ENCODE measurements around the gene SLC30A1.
A peak's percentile ranks its signal among the peaks of the same experiment; 100 is the strongest.
"Not testable (repeated sequence)": the region's sequence is repeated elsewhere in the genome, so short reads cannot be mapped to it uniquely, and the experiment has no call there.

Gene SLC30A1

DNA sequence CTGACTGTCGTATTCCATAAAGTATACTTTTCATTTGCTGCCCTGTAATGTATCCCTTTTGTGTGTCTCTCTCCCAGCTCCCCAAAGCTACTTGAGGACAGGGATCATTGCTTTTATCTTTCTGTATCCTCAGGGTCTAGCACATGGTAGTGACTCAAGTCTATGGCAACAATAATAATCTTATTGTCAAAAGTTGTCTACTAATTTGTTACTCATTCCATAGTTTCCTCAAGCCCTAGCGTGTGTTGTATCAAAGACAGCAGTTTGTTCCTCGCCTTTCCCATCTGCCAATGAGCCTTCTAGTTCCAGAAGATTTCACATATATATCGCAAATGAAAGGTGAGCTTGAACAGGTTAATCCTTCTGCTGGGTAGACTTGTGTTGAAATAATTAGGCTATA, 9.8 kb upstream of the SLC30A1 start:
- DNase-seq (ENCODE audit: low read depth in 2 of 3, low spot score in 2 of 3), result no peak

DNA sequence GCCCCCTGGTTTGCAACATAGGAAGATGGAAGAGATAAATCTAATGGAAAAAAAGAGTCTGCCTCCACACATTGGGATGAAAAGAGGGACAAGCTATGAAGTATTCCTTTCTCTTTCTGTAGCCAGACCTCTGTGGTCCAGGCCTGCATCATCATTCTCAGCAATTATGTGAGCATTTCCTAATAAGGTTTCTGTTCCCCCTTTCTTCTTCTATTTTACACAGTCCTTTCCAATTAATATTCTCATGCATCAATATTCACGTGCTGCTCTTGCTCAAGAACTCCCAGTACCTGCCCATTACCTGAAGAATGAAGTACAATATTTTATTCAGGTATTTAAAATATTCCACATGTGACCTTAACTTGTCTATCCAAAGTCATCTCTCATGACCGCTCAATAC, 8.2 kb upstream of the SLC30A1 start:
- DNase-seq (ENCODE audit: low read depth in 2 of 3, low spot score in 2 of 3), result no peak

DNA sequence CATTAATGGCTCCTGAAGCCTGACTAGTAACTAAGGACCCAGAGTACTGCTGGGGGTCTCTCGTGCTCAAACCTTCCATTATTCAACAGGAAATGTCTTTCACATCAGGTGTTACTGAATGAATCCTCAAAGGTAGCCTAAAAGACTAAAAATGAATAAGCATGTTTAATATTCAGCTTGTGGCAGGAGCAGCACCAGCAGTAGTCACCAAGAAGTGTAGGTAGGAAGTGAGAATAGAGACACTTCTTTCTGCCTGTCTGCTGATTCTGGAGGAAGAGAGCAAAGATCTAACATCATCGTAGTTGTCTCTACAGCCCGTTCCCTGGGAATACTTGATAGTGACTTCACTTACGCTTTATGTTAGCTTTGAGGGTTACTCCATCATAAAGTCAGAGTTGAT, 7.6 kb upstream of the SLC30A1 start:
- no peak for DNase-seq (ENCODE audit: low read depth in 2 of 3, low spot score in 2 of 3)

DNA sequence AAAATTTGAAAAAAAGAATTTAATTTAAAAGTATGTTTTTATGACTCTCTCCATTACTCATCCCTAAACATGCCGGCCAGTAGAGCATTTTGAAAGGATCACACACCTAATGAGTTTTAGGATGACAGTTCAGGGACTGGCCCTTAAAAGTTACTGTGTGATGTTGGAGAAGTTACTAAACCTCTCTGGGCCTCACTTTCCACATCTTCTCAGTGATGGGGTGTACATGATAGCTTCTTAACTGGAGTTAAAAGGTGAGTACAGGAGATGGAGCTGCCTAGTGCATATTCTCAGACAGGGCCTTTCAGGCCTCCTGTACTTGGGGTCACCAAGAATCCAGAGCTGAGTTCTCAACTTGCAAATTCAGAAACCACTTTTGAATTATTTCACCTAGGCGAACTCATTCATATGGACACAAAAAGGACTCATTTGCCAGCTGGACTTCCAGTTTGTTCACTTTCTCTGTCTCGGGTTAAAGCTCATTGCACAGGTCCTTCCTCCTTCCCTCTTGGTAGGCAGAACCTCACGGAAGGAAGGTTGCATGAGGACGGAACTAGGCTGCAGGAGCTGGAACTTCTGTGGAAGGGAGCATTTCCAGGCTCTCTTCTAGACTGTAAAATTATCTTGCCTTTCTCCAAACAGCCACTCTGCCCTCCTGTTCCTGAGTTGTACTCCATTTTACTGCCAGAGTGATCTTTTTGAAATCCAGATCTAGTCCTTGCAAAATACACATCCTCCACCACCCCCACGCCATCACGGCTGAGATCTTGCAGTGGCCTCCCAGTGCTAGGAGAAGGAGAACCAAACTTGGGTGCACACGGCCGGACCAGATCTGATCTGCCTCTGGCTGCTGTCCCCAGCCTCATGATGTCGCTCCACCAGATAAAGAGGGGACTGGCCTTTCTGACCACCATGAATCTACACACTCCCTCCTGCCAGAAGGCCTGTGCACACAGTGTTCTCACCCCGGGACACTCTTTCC, 4.3 kb upstream of the SLC30A1 start:
- no peak for DNase-seq (ENCODE audit: low read depth in 2 of 3, low spot score in 2 of 3)

DNA sequence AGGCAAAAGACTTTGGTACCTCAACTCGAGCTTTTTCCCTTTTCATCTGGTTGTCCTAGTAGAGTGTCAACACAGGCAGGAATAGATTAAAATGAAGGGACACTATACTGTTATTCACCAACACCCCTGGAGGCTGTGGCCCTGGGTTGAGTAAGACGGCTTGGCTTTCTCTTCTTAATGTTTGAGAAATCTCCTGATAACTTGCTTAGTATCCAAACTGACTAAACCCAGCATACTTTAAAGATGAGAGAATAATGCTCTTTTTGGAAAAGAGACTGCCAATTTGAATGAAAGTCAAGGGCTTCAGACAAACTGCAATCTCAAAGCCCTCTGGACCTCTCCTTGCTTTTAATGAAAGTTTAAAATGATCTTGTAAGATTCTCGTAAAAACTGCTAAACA, 2.6 kb upstream of the SLC30A1 start:
- DNase-seq (ENCODE audit: low read depth in 2 of 3, low spot score in 2 of 3), result no peak

DNA sequence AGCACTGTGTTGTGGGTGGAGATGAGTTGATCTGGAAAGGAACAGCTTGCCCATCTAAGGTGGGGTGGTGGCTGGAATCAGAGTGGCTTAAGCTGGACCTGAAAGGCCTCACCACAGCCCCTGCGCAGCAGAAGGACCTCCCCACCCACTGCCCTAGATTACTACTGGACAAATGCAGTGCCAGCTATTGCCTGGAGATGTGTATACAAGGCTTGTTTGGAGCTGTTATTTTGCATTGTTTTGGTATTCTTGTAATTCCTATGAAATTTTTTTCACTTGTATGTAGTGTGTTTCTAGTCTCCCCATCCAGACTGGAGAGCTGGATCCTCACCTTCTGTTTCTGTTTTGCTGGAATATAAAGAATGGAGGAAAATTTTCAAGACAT, 1.3 kb upstream of the SLC30A1 start:
- DNase-seq (ENCODE audit: low read depth in 2 of 3, low spot score in 2 of 3), result no peak

DNA sequence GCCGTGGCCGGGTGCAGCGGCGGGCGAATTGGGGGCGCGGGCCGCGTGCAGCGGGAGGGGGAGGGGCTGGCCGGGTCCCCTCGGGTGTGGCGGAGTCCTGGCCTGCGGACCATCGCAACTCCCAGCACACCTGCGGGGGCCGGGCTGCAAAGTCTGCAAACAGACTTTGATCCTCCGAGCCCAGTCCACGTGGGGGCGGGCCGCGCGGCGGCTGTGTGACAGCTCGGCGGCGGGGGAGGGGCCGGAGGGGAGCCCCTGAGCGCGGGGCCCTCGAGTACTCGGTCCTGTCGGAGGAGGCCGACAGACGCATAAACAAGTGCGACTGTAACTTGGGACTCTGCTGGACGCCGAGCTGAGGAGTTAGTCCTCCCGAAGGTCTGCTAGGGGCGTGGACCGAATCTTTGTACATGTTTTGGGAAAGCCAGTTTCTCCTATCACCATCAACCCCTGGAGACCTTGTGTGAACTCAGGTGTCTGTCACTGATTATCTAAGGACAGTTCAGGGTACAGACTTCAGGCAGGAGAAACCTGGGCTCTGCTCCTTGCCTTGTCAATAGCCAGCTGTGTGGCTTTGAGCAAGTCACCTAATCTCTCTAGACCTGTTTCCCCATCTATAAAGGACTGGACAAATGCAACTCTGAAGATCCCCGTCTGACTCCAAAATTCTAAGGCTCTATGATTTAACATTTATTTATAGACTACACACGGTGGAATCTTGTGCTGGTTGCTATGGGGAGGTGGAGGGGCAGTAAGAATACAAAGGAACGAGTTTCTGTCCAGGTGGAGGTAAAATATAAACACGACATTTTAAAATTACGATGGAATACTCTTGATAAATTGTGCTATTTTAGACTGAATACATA, 710 bp upstream of the SLC30A1 start:
- peak in 1 of 3 experiments; percentile 37 for DNase-seq (ENCODE audit: low read depth in 2 of 3, low spot score in 2 of 3)

DNA sequence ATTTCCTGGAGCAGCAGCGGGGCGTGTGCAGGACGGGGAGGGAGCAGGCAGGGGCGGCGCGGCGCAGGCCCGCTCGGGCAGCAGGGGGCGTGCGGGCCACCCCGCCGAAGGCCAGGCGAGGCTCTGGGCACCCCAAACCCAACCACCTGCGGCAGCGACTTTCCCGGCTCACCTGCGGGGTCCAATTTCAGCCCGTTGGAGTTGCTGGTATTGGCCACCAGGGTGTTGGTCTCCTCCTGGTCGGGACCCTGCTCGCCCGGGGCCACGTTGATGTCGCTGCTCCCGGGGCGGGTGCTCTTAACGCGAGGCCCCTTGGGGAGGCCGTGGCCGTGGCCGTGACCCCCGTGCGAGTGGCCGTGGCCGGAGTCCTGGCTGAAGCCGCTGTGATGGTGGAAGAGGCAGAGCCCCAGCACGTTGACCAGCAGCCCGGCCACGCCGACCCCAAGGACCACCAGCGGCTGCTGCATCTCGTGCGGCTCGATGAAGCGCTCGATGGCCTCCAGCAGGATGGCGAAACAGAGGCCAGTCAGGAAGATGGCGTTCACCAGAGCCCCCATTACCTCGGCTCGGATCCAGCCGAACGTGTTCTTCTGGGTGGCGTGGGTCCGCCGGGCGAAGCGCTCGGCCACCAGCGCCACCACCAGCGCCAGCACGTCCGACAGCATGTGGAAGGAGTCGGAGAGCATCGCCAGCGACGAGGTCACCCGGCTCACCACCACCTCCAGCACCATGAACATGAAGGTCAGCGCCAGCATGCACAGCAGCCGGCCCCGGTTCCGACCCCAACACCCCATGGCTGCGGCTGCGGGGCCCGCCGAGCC, 932 bp downstream of the SLC30A1 start:
- DNase-seq (ENCODE audit: low read depth in 2 of 3, low spot score in 2 of 3), result peak; percentile 39 to 52 (median 46)

DNA sequence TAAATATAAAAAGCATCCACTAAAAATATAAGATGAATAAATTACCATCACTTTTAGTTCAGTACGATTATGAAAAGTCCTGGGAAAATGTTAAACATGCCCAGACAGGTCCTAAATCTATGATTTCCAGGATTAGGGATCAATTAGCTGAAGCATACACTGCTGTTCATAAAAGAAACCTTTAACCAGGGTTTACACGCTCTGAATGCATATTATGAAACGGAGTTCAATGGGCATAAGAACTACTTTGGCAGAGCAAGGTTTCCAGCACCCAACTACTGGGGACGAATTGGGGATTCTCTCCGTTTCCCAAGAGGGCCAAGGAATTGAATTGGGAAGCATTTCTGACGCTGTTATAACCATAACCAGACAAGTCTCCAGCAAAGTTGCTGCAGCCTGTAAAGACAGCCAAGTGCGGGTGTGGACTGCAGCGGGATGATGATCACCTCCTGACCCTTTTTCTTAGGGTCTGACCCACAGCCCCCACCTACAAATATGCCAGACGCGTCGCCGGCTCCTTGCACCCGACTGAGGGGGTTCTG, 1.6 kb downstream of the SLC30A1 start:
- no peak for DNase-seq (ENCODE audit: low read depth in 2 of 3, low spot score in 2 of 3)

DNA sequence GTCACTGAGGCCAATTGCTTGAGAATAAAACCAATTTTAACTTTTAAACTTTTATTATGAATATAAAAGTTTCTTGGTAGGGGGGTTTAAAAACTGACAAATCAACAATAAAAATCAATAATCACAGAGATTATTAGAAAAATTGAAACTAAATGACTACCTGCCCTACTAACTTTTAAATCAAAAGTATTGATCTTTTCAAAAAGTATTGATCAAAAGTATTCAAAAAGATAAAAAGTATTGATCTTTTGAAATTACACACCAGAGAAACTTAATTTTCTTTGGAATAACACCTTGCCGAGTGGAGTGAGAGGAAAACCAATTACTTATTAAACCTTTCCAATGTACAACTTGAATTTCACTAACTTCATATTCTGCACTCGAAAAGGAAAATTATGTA, 2.2 kb downstream of the SLC30A1 start:
- DNase-seq (ENCODE audit: low read depth in 2 of 3, low spot score in 2 of 3), result no peak

DNA sequence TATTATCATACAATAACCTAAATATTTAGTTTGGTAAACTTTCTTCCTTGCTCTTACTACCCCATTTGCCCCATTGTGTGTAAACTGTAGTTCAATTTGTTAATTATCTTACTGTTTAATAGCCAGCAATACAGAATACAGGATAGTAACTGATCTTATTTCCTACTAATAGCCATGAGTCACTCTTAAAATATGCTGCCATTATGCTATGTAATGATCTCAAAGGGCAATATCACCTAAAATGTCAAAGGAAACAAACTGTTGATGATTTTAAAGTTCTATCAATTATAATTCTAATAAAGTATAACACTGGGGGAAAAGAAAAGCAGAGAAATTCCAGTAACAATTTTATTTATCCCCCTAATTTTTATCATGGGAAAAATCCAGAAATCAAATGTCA, 4.3 kb downstream of the SLC30A1 start:
- no peak for DNase-seq (ENCODE audit: low read depth in 2 of 3, low spot score in 2 of 3)

DNA sequence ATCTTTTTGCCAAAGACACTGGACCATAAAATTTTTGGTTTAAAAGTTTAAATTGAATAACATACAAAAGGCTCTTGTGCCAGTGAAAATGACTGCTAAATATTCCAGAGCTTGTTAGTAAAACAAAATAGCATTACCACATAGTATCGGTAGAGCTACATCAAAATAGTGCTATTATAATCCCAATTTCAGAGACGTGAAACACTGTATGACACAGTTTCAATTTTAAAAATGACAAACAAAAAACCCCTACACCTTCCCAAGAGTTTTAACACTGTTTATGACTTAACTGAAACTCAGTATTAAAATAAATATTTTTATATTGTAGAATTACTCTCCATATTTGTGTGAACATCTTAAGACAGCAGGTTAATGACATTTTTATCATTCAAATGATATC, 7.0 kb downstream of the SLC30A1 start:
- DNase-seq (ENCODE audit: low read depth in 2 of 3, low spot score in 2 of 3), result no peak

DNA sequence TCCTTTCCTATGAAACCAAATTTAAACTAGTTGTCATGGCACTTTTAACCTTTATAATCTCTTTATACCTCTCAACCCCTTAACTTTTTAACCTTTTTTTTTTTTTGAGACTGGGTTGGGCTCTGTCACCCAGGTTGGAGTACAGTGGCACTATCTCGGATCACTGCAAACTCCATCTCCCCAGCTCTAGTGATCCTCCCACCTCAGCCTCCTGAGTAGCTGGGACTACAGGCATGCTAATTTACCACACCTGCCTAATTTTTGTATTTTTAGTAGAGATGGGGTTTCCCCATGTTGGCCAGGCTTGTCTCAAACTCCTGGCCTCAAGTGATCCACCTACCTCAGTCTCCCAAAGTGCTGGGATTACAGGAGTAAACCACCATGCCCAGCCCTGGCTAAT, 8.6 kb downstream of the SLC30A1 start:
- not testable (repeated sequence) for DNase-seq (ENCODE audit: low read depth in 2 of 3, low spot score in 2 of 3)

DNA sequence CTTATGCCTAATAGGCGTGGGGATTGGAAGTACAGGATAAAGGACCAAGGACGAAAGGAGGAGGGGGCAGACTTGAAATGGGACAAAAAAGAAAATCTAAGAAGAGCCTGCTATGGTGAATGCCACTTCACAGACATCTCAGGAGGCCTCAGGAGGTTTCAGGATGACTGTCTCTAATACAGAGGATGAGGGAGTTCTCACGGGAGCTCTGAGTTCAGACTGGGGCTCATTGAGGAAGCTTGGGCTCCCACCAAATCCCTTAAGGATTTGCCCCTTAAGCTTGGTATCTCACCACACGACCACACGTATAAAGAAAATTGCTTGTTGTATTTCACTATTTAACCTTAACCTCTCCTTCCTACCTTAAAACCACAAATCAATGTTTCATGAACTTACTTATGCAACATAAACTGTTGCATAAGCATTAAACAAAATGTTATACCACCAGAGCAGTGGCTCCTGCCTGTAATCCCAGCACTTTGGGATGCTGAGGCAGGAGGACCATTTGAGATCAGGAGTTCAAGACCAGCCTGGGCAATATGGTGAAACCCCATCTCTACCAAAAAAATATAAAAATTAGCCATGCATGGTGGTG, 12.4 kb downstream of the SLC30A1 start:
- no peak for DNase-seq (ENCODE audit: low read depth in 2 of 3, low spot score in 2 of 3)

DNA sequence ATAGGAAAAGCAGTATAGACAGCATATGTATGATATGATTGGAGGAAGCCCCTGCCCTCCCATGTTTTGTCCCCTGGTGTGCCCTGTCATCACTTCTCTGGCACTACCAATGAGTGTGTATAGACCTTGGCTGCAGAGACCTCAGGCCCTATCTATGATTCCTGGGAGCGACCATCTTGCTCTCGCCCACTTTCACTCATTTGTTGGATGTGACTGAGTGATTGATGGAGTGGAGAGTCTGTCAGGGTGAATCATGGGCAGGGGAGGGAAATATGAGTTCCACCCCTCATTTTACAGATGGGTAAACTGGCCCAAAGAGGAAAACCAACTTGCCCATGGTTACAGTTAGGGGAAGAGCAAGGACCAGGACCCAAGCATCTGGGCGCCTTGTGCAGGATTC, 14.9 kb downstream of the SLC30A1 start:
- DNase-seq (ENCODE audit: low read depth in 2 of 3, low spot score in 2 of 3), result no peak

DNA sequence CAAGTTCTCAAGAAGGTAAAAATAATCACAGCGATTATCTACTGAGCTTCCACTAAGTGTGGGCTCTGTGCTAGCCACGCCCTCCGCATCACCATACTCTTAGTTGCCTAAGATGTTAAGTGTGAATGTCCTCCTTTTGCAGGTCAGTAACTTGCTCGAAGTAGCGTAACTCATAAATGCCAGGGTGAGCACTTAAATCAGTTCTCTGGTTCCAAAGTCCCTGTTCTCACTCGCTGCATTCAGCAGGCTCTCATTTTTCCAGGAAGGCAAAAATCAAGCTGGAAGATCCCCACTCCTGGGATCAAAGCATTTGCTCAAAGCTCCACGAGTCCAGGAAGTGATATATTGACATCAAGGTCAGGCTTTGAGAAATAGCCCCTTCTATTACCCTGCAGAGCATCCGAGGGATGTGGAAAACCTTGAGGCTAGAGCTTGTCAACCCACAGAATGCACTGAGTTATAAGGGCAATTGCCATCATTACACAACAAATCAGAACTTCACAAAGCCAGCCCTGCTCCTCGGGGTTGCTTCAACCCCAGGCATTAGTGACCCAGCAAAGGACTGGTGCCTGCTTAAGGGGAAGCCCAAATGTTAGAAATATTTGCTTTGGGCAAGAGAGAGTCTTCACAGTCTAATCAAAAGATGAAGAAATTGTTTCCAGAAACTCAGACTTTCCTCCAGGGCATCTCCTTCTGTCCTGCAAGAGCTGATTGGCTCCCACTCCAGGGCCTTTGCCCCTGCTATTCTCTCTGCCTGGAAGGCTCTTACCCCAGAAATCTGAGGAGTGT, 19.5 kb downstream of the SLC30A1 start:
- no peak for DNase-seq (ENCODE audit: low read depth in 2 of 3, low spot score in 2 of 3)

DNA sequence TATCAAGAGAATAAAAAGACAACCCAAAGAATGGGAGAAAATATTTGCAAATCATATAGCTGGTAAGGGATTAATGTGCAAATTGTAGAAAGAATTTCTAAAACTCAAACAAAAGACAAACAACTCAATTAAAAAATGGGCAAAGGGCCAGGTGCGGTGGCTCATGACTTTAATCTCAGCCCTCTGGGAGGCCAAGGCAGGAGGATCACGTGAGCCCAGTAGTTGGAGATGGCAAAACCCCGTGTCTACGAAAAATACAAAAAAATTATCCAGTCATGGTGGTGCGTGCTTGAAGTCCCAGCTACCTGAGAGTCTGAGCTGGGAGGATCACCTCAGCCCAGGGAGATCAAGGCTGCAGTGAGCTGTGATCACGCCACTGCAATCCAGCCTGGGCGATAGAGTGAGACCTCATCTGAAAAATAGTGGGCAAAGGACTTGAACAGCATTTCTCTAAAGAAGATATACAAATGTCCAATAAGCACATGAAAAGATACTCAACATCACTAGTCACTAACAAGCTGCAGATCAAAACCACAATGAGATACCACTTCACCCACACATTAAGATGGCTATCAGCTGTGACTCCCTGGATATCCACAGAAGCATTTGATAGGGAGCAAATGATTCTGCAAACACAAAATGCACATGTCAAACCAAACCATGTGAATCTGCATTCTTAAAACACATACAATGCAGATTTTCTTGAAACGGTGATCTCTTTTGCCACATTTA, 20.9 kb downstream of the SLC30A1 start:
- DNase-seq (ENCODE audit: low read depth in 2 of 3, low spot score in 2 of 3), result no peak

DNA sequence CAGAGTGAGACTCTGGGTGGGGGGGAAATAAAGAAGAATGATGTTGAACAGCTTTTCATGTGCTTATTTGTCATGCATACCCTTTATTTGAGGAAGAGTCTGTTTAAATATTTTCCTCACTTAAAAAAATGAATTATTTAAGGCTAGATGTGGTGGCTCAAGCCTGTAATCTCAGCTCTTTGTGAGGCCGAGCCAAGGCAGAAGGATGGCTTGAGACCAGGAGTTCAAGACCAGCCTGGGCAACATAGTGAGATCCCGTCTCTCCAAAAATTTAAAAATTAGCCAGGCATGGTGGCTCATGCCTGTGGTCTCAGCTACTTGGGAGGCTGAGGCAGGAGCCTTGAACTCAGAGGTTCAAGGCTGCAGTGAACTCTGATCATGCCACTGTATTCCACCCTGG, 25.4 kb downstream of the SLC30A1 start:
- no peak for DNase-seq (ENCODE audit: low read depth in 2 of 3, low spot score in 2 of 3)

Measured in activated CD8-positive, alpha-beta memory T cell treated with anti-CD3 and anti-CD28 coated beads for 48 hours (primary cell).